Lower leg skin (tissue), 3 donors: ENCODE data around the gene MTAP.

Experiments used
- POLR2A ChIP-seq, 2 donors: fragments of 450-650 bp; IDR thresholded peaks; one replicate each; pipeline ENCODE4 v1.6.1; 2016 to 2017; ENCODE audit warnings: antibody characterized with exemption in 2 of 2, mild to moderate bottlenecking in 1 of 2, moderate library complexity in 1 of 2
- TF ChIP-seq, protein P1 (sequence below), 3 donors: fragments of 450-650 bp; IDR thresholded peaks; one replicate each; pipeline ENCODE4 v1.5.1; 2016; ENCODE audit warnings: antibody characterized with exemption in 3 of 3, mild to moderate bottlenecking in 3 of 3, moderate library complexity in 2 of 3

GRCh38 chr9:21800931-21801682 is 1.3 kb upstream of the MTAP start:
- no peak for TF ChIP-seq POLR2A (IDR thresholded peaks at IDR 0.05)
- TF ChIP-seq, protein P1, sequence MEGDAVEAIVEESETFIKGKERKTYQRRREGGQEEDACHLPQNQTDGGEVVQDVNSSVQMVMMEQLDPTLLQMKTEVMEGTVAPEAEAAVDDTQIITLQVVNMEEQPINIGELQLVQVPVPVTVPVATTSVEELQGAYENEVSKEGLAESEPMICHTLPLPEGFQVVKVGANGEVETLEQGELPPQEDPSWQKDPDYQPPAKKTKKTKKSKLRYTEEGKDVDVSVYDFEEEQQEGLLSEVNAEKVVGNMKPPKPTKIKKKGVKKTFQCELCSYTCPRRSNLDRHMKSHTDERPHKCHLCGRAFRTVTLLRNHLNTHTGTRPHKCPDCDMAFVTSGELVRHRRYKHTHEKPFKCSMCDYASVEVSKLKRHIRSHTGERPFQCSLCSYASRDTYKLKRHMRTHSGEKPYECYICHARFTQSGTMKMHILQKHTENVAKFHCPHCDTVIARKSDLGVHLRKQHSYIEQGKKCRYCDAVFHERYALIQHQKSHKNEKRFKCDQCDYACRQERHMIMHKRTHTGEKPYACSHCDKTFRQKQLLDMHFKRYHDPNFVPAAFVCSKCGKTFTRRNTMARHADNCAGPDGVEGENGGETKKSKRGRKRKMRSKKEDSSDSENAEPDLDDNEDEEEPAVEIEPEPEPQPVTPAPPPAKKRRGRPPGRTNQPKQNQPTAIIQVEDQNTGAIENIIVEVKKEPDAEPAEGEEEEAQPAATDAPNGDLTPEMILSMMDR (IDR thresholded peaks at IDR 0.05): no peak
